OCI-M1 (cell line): ENCODE results near the gene MDGA2.
A peak's percentile ranks its signal among the peaks of the same experiment; 100 is the strongest.

Experiments used
- DNase-seq: peaks from one replicate; lab custom pipeline; 2025; lab: John Stamatoyannopoulos, UW

Gene MDGA2

DNA sequence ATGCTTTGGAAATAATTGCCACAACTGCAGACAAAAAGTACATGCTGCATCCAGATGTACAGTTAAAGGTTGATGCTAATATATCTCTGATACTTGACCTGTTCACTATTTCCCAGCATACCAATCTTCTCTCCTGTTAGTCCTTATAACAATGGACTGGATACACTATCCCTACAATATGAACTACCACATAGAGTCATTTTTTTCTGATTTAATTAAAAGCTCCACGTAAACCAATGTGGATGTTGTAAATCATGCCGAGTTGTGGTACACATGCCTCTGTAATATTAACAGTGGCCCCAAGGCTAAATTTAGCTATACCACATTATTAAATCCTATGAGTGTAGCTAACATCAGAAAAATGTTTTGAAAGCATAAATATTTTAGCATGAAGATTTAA lies 554.8 kb downstream of the MDGA2 start:
- no peak for DNase-seq

DNA sequence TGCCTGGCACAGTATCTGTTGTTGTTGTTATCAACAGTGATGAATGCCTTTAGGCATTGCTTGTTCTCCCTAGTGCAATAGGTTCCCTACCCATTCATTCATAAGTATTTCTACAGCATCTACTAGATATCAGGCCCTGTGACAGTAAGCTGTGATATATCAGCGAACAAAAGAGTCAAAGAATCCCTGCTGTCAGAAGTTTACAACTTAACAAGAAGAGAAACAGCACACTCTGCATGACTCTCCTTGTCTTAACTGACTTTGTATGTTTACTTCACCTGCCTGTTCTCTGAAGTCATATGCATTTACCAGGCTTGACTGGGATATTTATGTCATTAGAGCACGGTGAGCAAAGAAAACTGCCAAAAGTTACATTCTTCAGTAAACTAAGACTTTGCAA lies 571.6 kb downstream of the MDGA2 start:
- no peak for DNase-seq

DNA sequence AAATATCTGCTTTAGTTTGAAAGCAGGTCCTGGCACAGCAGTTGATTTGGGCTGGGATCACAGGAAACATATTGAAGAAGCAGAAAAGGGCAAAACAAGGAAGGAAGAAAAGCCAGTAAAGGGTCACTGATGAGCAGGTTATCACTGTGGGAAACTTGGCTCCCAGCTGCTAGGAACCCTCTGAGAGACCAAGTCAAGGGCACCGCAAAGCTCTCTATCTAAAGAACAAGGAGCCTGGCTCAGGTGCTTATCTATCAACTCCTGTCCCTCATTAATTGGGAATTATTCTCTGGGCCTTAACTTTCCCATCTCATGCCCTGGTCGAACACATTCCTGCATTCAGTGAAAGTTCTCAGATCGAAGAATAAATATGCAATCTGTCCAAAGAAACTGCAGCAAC lies 572.9 kb downstream of the MDGA2 start:
- no peak for DNase-seq

DNA sequence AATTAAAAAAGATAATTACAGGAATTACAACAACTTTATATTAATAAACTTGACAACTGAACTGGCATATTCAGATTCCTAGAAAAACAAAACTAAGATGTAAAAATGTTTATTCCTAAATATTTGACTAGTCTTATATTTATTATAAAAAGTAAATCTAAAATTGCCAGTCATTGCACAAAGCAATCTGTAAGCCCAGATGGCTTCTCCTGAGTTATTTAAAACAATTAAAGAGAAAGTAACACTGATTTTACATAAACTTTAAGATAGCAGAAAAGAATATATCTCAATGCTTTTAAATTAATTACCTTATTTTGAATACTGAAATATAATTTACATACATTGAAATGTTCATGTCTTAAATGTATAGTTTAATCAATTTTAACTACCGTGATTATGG lies 589.7 kb downstream of the MDGA2 start:
- no peak for DNase-seq

DNA sequence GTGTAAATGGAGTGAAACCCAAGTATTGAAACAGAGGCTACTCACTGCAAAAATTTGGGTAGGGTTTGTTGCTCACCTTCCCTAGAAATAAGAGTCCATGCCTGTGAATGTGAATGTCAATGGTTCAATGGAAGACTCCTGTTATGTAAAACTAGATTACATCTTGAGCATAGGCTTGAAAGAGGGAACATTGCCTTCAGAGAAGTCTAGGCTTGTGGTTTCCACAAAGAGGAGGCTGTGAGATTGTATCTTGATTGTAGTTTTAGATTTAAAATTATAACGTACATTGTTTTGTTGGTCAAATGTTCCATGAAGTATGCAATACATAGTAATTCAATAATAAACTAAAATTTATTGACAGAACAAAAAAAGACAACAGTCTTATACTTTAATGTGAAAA lies 610.1 kb downstream of the MDGA2 start:
- DNase-seq: no peak

DNA sequence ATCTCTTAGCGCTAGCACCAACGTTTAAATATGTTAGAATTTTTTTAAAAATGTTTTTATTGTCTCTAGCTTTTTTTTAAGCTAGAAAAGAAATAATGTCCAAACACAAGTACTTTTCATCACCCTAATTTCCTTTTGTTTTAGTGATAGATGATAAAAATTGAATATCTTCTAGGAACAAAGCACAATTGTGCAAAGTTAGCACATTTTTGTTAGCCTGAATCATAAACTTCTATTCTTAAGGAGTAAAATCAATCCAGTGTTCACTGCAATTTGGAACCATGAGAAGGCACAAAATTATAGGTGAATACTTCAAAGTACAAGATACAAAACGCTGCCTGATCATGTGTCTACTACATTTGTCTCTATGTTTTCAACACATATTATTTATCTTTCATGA lies 615.4 kb downstream of the MDGA2 start:
- DNase-seq: no peak

DNA sequence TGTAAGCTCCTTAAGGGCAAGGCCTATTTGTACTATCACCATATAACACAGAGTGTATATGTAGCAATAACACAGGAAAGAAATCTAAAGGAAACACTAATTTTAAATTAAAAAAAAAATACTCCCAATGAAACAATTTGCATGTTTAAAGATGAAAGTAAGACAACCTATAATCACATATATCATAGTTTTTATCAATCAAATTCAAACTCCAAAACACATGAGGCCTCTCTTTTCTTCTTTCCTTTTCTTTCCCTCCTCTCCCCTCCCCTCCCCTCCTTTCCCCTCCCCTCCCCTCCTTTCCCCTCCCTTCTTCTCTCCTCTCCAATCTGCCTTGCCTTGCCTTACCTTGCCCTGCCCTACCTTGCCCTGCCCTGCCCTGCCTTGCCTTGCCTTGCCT lies 618.0 kb downstream of the MDGA2 start:
- no peak for DNase-seq

DNA sequence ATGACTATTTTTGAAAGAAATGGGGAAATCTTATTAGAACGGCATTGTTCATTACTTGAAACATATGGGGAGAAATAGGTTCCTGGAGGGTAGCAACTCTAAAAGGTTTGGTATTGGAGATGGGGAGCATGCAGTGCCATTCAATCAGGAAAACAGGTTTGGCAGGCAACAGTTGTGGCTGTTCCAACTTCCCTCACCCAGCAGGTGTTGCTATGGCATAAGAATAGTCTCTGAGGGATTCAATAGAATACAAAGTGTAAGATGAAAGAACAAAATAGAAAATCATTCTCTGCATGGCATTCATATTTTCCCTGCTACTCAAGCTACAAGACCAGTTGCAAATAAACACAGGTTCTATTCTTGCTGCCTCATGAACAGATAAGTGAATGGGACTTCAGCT lies 630.6 kb downstream of the MDGA2 start:
- DNase-seq: peak; percentile 54

DNA sequence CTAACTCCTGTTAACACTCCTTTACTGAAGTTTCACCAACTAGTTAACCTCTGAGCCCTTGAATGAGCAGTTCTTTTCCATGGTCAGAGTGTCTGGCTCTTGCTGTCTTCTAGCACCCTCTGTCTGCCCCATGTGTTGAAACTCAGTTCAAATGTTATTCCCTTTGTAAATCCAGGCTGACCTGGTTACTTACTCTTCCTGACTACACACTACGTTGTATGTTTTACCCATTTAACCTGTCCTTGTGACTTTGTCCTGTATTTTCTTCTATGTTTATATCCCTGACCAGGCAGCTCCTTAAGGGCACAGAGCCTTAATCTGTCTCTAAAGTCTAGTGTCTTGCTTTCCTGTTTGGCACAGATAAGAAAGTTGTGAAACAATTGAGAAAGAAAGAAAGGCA lies 634.9 kb downstream of the MDGA2 start:
- peak; percentile 92 for DNase-seq

DNA sequence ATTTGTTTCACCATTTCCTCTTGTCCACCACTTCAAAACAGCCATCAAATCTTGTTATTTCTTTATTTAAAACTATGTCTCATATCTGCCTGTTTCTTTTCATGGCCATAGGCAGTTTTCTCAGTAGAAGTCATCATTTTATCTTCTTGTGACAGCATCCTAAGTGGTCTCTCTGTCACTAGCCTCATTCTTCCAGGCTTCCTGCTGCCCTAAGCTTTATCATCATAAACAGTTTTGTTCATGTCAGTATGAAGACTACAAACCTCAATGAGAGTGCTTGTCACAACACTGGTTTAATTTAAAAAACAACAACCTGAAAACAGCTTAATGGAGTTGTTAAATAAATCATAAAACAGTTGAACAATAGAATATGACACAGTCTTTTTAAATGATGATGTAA lies 636.1 kb downstream of the MDGA2 start:
- DNase-seq: peak; percentile 41

DNA sequence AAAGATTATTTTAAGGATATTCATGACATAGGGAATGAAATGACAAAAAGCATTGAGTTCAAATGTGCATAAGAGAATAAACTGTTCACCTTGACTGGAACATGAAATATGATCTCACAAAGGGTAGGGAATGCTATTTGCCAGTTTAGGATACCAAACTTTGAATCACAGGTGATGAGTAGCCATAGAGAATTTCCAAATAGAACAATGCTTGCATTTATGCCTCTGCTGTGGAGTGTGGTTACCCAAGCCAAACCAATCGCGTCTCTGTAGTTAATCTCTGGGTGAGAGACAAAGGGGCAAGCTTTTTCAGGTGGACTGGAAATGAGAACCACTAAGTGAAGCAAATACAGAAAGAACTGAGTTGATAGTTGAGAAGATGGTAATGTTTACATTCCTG lies 652.7 kb downstream of the MDGA2 start:
- DNase-seq: no peak

DNA sequence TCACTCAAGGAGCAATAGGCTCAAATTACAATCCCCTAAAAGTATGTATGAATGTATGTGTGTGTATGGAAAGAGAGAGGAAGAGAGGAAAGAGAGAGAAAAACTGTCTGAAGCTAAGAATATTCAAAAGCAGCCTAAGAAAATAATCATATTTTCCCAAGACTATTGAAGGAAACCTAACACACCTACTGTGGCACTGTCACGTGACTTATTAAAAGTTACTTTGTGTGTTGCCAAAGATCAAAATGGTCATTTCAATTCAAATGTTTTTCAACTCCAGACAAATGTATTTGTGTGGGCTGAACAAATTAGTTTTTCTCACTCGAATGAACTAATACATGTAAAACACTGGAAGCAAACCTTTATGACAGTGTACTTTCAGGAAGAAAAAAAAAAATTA lies 654.9 kb downstream of the MDGA2 start:
- no peak for DNase-seq

DNA sequence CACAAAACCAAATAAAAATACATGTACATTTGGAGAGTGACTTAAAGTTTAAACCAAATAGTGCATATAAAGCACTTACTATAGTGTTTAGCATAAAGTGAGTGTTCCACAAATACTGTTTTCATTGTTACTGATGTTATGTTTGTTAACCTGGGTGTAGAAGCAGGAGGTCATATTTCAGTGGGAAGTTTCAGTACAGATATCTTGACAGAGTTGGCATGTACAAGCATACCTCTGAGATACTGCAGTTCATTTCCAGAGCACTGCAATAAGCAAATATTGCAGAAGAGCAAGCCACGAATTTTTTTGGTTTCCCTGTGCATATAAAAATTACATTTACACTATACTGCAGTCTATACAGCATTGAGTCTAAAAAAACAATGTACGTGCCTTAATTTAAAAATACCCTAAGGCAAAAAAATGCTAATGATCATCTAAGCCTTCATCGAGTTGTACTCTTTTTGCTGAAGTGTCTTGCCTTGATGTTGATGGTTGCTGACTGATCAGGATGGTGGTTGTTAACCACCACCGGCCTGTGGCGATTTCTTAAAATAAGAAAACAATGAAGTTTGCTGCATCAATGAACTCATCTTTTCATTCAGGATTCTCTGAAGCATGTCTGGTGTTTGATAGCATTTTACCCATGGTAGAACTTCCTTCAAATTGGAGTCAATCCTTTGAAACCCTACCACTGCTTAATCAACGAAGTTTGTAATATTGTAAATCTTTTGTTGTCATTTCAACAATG lies 662.7 kb downstream of the MDGA2 start:
- DNase-seq: no peak

DNA sequence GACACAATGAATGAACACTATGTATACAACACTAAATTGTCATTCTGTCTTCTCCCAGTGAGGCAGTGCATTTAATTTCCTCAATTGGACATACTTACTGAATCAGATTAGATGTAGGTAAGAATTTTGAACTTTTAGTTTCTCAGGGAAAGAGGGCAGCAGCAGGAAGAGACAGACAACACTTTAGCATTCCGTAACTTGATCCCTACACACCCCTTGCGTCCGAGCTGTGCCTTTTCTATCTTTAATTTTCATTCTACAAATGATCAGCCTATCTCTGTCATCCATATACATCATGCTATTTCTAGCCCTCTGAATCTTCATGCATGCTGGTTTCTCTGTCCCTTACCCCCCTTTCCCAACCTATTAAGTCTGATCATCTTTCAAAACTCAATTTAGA lies 665.8 kb downstream of the MDGA2 start:
- DNase-seq: no peak

DNA sequence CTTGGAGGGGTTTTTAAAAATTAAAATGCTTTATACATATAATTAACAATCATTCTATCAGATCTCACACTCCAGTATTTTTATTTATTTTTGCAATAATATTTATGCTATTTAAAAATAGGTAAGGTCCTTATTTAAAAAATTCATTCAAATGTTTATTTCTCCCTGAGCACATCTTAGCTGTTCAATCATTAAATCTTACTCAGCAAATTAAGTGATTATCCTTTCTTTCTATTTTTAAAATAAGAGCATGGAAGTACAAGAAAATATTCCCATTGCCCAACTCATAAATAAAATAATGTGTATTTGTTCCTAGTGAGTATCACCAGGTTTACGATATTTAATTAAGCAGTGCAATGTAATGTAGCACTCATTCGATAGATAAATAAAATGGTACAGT lies 666.7 kb downstream of the MDGA2 start:
- DNase-seq: no peak

DNA sequence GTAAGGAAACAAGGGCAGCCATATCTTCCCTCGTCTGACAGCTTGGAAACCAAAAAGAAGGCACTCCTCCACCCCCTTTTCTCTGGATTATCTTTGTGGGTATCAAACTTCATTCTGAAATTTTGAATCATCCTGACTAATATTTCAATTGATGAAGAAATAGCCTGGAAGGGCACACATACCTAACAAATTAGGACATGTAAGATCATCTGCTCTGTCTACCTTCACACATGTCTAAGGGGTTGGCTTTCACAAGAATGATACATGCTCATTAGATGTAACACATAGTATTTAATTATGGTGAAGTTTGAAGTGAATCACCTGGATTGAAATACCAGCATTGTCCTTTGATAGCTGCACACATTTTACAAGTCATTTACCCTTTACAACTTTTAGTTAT lies 675.7 kb downstream of the MDGA2 start:
- DNase-seq: no peak

DNA sequence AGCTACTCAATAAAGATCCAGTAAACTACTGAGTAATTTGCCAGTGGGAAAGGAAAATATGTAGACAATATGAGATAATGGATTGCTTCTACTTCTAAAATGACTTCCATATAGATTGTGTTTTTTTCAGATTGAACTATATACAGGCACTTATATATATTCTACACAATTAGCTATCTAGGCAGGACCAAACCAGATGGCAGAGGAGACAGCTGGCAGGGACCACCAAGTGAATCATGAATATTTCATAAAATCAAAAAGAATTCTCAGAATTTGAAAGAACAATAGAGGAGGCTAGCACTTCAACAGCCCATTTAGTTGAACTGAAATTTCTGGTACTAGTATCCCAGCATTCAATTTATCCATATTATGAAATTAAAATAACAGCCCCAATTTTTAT lies 685.8 kb downstream of the MDGA2 start:
- no peak for DNase-seq

DNA sequence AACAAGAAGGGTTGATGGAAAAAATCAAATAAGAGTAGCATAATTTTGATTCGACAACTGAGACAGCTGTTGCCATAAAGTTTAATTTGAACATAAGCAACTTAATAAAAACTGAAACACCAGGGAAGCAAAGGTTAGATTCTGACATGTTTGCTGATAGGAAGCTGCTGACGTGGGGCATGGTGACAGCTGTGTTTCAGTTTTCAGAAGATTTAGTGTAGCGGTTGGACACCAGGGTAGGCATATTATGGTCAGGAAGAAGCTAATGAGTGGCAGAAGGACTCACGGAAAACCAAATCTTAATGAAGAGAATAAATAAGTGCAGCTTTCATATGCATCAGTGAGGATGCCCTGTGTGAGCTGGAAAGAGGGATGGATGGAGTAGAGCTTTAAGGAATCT lies 687.1 kb downstream of the MDGA2 start:
- DNase-seq: no peak

DNA sequence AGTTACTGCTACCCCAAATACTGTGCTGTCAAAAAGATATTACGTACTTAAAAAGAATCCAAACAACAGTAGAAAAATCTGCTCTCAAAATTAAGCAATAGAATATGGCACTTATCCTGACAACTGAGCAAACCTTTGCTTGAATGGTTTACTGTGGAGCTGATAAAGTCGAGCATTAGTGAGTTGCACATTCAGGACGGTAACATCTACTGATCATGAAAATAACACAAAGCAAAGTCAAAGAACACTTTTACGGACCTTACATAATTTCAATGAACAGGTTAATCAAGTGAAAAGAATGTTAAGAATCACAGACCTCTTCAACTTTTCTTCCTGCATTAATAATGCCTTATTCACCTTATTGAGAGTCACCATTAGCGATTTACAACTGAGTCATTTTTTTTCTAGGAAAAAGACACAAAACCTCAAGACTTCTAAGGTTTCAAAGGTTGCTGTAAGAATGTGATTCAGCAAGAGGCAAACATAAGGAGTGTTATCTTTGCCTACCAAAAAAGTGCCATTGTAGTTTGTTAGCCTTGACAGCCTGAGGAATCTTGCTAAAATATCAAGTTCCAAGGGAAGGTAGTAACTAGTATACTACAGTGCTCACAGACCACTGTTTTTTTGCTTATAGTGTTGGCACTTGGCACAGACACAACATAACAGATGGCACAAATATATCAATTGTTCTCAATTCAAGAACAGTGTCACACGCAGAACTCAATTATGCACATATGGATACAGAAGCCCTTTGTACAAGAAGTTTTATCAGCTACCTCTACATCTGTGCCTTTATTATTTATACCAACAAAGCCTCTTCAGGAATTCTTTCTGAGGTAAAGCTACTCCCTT lies 689.6 kb downstream of the MDGA2 start:
- peak; percentile 12 for DNase-seq

DNA sequence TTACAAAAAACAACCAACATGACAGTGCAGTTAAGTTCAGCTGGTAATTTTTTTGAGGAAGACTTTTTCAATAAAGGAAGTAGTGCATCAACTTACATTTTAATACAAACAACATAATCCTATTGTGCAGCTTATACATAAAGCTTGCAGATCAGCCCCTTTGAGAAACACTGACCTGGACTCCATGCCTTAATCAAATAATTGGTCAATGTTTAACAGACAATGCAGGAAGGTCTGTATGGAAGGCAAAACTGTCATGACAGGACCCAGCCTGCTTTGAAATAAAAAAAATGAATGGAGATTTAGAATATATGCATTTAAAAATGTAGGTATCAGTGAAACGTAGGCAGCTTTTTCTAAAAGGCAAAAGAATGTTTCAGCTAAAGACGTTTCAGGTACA lies 702.1 kb downstream of the MDGA2 start:
- no peak for DNase-seq

DNA sequence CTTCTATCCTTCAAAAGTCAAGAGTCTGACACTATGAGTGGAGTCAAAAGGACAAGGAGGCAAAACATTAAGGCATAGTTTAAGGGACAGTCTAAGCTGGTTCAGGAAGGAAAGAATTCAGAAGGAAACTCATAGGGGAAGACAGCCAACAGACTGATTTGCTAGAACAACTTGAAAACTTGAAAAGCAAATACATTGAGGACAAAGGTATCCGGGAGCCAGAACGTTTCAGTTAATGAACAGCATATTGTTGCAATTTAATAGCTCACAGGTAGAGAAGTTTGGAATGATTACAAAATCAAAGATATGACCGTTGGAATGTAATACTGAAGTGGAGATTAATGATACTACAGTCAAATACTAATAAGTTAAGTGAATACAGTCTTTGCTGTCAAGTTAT lies 711.0 kb downstream of the MDGA2 start:
- no peak for DNase-seq

DNA sequence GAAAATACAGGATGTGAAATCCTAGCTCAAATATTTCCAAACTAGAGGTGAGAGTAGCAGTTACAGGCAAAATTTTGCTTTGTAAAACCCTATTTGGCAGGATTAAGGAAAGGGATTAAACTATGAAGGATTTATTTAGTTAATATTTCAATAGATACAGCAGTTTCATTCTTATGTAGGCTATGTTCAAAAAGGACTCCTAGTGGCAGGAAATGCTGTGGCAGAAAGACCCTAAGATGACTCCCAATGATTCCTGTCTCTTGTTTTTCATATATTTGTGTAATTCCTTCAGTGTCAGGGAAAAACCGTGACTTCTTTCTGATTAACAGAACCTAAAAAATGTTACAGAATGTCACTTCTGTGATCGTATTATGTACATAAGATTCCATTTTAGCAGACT lies 724.3 kb downstream of the MDGA2 start:
- DNase-seq: no peak

DNA sequence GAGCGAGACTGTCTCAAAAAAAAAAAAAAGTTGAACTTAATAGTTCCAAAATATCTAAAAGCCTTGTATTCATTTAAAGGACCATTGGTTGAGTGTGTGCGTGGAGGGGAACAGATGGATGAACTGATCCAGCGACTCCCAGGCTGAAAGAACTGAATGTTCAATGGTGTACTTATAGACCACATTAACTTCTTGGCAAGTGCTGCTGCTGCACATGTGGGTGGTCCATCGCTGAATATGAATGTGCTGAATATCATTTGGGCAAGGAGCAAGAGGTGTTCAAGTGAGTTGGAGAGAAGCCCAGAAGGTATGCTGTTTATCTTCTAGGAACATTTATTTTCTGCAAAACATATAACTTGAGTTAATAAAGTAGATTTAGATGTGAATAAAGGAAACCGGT lies 734.8 kb downstream of the MDGA2 start:
- no peak for DNase-seq

DNA sequence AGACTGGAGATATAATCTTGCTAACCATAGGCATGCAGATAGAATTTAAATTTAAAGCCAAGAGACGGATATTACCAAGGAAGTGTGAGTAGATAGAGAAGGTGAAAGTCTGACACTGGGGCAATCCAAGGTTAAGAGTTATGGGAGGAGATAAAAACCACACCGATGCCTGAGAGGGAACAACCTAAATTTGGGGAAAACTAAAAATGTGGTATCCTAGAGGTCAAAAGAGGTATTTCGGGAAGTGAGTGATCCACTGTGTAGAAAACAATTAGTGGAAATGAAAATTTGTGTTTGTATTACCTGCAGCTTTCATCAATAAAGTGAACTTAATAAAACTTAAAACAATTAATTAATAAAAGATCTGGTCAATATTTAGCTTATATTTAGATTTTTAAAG lies 754.9 kb downstream of the MDGA2 start:
- DNase-seq: no peak
